Keratinocyte (primary cell): ENCODE measurements around the gene MTA1. TPM values are rescaled to one million over a fixed set of nuclear protein-coding genes. Genes with fewer than 3 reads are reported as not detected.

Experiments
- DNase-seq: peaks from one replicate; pipeline ENCODE4 v3.0.0-alpha.2; 2011; ENCODE audit warnings: low read depth, missing footprints, low spot score
- FAIRE-seq: peaks from 2 replicates; lab custom pipeline; 2011; peaks lifted over from hg19 to GRCh38; lab: Jason Lieb, UNC
- H2AFZ ChIP-seq: 2 replicates; pipeline ENCODE4 v1.6.0; 2012; ENCODE audit warnings: low read length, control low read depth, inconsistent platforms; ENCODE audit not compliant: control insufficient read depth
- H3K27ac ChIP-seq: 2 replicates; pipeline ENCODE4 v1.5.1; 2011; ENCODE audit warnings: low read length; ENCODE audit not compliant: control insufficient read depth, insufficient read depth
- H3K27me3 ChIP-seq: 3 replicates; pipeline ENCODE4 v1.6.0; 2011; ENCODE audit warnings: low read length; ENCODE audit not compliant: control insufficient read depth, insufficient read depth; ENCODE audit errors: extremely low read depth
- H3K36me3 ChIP-seq, 2 experiments: 2 replicates in 1 of 2; 3 replicates in 1 of 2; pipeline ENCODE4 v1.5.1; 2011; ENCODE audit warnings: low read length in 2 of 2, mild to moderate bottlenecking in 1 of 2; ENCODE audit not compliant: control insufficient read depth in 2 of 2, insufficient read depth in 2 of 2; ENCODE audit errors: extremely low read depth in 1 of 2
- H3K4me1 ChIP-seq: 3 replicates; pipeline ENCODE4 v1.5.1; 2011; ENCODE audit warnings: low read length; ENCODE audit not compliant: control insufficient read depth, insufficient read depth; ENCODE audit errors: extremely low read depth
- H3K4me2 ChIP-seq: 3 replicates; pipeline ENCODE4 v1.6.0; 2011; ENCODE audit warnings: low read depth, low read length; ENCODE audit not compliant: control insufficient read depth, insufficient read depth; ENCODE audit errors: extremely low read depth
- H3K4me3 ChIP-seq, 3 experiments: fragments of 200-600 bp in 1 of 3; sonication (generic) in 1 of 3; 2 replicates in 2 of 3; 3 replicates in 1 of 3; pipeline ENCODE4 v1.5.1; 2011 to 2016; ENCODE audit warnings: low read length in 3 of 3, mild to moderate bottlenecking in 3 of 3, control low read depth in 2 of 3, inconsistent platforms in 1 of 3, low read depth in 1 of 3, mixed read lengths in 1 of 3, mixed run types in 1 of 3, moderate library complexity in 1 of 3; ENCODE audit not compliant: control insufficient read depth in 2 of 3, insufficient read depth in 2 of 3; ENCODE audit errors: extremely low read depth in 1 of 3
- H3K79me2 ChIP-seq: 2 replicates; pipeline ENCODE4 v1.6.0; 2012; ENCODE audit warnings: low read length; ENCODE audit not compliant: control insufficient read depth, insufficient read depth
- H3K9ac ChIP-seq: 3 replicates; pipeline ENCODE4 v1.6.0; 2011; ENCODE audit warnings: low read length; ENCODE audit not compliant: control insufficient read depth, insufficient read depth; ENCODE audit errors: extremely low read depth
- H3K9me1 ChIP-seq: 3 replicates; pipeline ENCODE4 v1.6.0; 2011; ENCODE audit warnings: low read length; ENCODE audit not compliant: control insufficient read depth, insufficient read depth; ENCODE audit errors: extremely low read depth
- H3K9me3 ChIP-seq: 2 replicates; pipeline ENCODE4 v1.5.1; 2012; ENCODE audit warnings: low read depth, low read length; ENCODE audit not compliant: control insufficient read depth
- H4K20me1 ChIP-seq: 3 replicates; pipeline ENCODE4 v1.6.0; 2011; ENCODE audit warnings: low read length; ENCODE audit not compliant: control insufficient read depth, insufficient read depth; ENCODE audit errors: extremely low read depth
- EZH2 ChIP-seq: IDR thresholded peaks from one replicate; pipeline ENCODE4 v1.6.1; 2012; ENCODE audit warnings: inconsistent platforms, mild to moderate bottlenecking, low read length, moderate library complexity
- dilution Hi-C: fragments of 300-500 bp; cut with MboI; formaldehyde crosslinking; loops from one replicate; pipeline ENCODE4 v1.7.0; 2020; ENCODE audit warnings: low sequenced_read_pairs; ENCODE audit not compliant: extremely low pct_ligation_motif_present
- polyA plus RNA-seq, 5 experiments: library from polyadenylated mRNA; depleted of rRNA in 3 of 5; stranded (reverse) in 3 of 5; stranded (forward) in 1 of 5; unstranded in 1 of 5; fragments of >200 nt; gene quantifications; 1 replicate in 1 of 5; 2 replicates in 3 of 5; 3 replicates in 1 of 5; pipeline versions ENCODE4 v1.2.1 to v1.2.3, GENCODE V29; 2011 to 2012; ENCODE audit warnings: missing spikeins in 2 of 5, low read depth in 1 of 5, low replicate concordance in 1 of 5
- TF ChIP-seq, protein P1 (sequence below), 3 experiments: IDR thresholded peaks in 1 of 3; conservative IDR thresholded peaks in 1 of 3; optimal IDR thresholded peaks in 1 of 3; 2 replicates in 2 of 3; 3 replicates in 1 of 3; pipeline versions ENCODE3 to v1.5.1; 2011; ENCODE audit warnings: low read length in 3 of 3, mild to moderate bottlenecking in 3 of 3, moderate library complexity in 2 of 3, control low read depth in 1 of 3, inconsistent platforms in 1 of 3; ENCODE audit not compliant: insufficient read depth in 2 of 3; ENCODE audit errors: extremely low read depth in 1 of 3

MTA1 gene
- polyA plus RNA-seq, 1 donor (not counting 4 experiments of a cell fraction or from before 2014, with no cell fraction given), result 33.6 TPM

DNA sequence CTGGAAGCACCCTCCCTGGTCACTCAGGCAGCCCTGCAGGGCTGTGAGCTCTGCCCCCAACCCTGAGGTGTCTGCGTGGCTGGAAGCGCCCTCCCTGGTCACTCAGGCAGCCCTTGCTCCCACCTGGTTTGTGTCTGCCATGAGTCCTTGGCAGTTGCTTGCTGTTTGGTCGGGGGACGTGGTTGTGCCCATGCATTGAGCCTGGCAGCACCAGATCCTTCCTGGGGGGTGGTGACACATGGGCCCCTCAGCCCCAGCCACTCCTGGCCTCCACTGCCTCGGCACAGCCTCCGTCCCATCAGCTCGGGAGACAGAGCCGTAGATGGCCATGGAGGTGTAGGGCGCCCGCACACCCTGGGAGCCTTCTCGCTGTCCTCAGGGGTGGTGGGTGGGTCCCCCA, 19.6 kb downstream of the MTA1 start:
- TF ChIP-seq, protein P1, sequence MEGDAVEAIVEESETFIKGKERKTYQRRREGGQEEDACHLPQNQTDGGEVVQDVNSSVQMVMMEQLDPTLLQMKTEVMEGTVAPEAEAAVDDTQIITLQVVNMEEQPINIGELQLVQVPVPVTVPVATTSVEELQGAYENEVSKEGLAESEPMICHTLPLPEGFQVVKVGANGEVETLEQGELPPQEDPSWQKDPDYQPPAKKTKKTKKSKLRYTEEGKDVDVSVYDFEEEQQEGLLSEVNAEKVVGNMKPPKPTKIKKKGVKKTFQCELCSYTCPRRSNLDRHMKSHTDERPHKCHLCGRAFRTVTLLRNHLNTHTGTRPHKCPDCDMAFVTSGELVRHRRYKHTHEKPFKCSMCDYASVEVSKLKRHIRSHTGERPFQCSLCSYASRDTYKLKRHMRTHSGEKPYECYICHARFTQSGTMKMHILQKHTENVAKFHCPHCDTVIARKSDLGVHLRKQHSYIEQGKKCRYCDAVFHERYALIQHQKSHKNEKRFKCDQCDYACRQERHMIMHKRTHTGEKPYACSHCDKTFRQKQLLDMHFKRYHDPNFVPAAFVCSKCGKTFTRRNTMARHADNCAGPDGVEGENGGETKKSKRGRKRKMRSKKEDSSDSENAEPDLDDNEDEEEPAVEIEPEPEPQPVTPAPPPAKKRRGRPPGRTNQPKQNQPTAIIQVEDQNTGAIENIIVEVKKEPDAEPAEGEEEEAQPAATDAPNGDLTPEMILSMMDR (optimal IDR thresholded peaks at IDR 0.05 in 1 of 3, IDR thresholded peaks at IDR 0.05 in 1 of 3, conservative IDR thresholded peaks at IDR 0.05 in 1 of 3; ENCODE audit: extremely low read depth in 1 of 3, insufficient read depth in 2 of 3, low read length in 3 of 3), result no peak
- TF ChIP-seq EZH2, result no peak
- H3K79me2 ChIP-seq, result peaks cover 59% of the 10 kb centered on the region

DNA sequence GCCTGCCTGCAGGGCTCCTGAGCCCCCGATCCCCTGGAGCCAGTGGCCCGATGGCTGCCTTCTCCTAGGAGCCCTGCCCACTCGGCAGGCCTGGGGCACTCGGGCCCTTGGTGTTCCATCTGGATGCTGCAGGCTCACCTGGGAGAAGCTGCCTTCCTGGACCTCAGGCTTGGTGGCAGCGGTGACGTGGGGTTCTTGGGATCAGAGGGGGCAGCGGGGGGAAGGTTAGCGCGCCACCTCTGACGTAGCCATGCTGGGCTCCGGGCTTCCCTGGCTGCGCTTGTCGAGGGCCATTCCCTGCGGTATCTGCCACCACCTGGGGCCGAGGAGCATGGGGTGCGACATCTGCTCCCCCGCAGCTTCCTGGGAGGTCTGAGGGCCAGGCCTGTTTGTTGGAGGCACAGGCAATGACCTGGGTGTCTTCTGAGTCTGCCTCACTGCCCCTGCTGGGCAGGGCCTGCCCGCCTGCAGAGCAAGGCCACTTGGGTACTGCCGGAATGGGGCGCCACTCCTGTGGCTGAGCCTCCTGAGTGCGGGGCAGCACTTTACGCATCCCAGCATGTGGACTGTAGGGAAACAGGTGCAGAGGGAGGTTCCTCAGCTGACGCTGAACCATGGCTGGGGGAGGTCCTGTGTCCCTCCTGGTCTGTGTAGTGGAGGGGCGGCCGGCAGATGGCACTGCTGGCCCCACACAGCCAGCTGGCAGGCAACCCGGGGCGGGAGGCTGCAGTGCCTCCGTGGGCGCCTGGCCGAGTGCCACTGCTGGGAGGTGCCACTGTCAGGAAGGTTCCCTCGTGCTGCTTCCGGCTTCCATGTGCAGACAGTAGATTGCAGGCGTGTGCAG, 20.3 kb downstream of the MTA1 start:
- no peaks in the 10 kb centered on the region for H3K27me3 ChIP-seq
- peaks cover 7 to 22% of the 10 kb centered on the region in 2 experiments for H3K36me3 ChIP-seq
- H3K9me1 ChIP-seq, result no peaks in the 10 kb centered on the region
- TF ChIP-seq, protein P1 (optimal IDR thresholded peaks at IDR 0.05 in 1 of 3, IDR thresholded peaks at IDR 0.05 in 1 of 3, conservative IDR thresholded peaks at IDR 0.05 in 1 of 3; ENCODE audit: extremely low read depth in 1 of 3, insufficient read depth in 2 of 3, low read length in 3 of 3), result peak in 2 of 3 experiments; percentile 6 to 33
- no peak for TF ChIP-seq EZH2
- H3K4me1 ChIP-seq, result no peaks in the 10 kb centered on the region
- H3K4me3 ChIP-seq, result no peak overlapping the region
- H3K27ac ChIP-seq, result no peak overlapping the region
- DNase-seq, result no peak
- H3K9me3 ChIP-seq, result no peaks in the 10 kb centered on the region
- no peak overlapping the region for H3K4me2 ChIP-seq
- no peak for FAIRE-seq
- no peak overlapping the region for H2AFZ ChIP-seq
- H4K20me1 ChIP-seq, result peaks cover 33% of the 10 kb centered on the region
- H3K9ac ChIP-seq, result no peak overlapping the region
- dilution Hi-C loops, result no loop called here
- peaks cover 53% of the 10 kb centered on the region for H3K79me2 ChIP-seq

More for the DNA sequence above, 19.6 kb downstream of the MTA1 start:
- Histone ChIP-seq H3K4me1 (no peaks in the 10 kb centered on the region), H3K27ac (no peak overlapping the region), H3K9me3 (no peaks in the 10 kb centered on the region), H3K9ac (no peak overlapping the region), H3K27me3 (no peaks in the 10 kb centered on the region), H3K9me1 (no peaks in the 10 kb centered on the region), H2AFZ (no peak overlapping the region), H3K36me3 (peaks cover 5 to 22% of the 10 kb centered on the region in 2 experiments), H4K20me1 (peaks cover 33% of the 10 kb centered on the region), H3K4me2 (no peak overlapping the region), H3K4me3 (no peak overlapping the region)
- dilution Hi-C loops, result no loop called here
- no peak for DNase-seq
- no peak for FAIRE-seq
